ENCODE data around the gene CCRL2. TPM values are rescaled to one million over a fixed set of nuclear protein-coding genes. Genes with fewer than 3 reads are reported as not detected.
"Not testable (repeated sequence)": the region's sequence is repeated elsewhere in the genome, so short reads cannot be mapped to it uniquely, and the experiment has no call there.

The CCRL2 gene
- total RNA-seq, 1 donor from 2014 or later = 1.1 TPM

- DNase-seq (no peak), ATAC-seq (ENCODE audit: poor library complexity) (no peak)
- intact Hi-C loops (cut with DNase I) = no loop called here
Observed at GRCh38 chr3:46399098-46399497, 8.0 kb upstream of the CCRL2 start.

GRCh38 chr3:46399557-46399956 lies 7.5 kb upstream of the CCRL2 start:
- intact Hi-C loops (cut with DNase I) = no loop called here
- ATAC-seq (ENCODE audit: poor library complexity) = no peak
- no peak for DNase-seq

- DNase-seq = no peak
- no peak for ATAC-seq (ENCODE audit: poor library complexity)
- intact Hi-C loops (cut with DNase I) = no loop called here
Observed at GRCh38 chr3:46400000-46400734, 6.9 kb upstream of the CCRL2 start.

- DNase-seq = no peak
- ATAC-seq (ENCODE audit: poor library complexity) = no peak
- intact Hi-C loops (cut with DNase I) = no loop called here
Observed at GRCh38 chr3:46400846-46401245, 6.2 kb upstream of the CCRL2 start.

GRCh38 chr3:46401579-46401978 lies 5.5 kb upstream of the CCRL2 start:
- DNase-seq (no peak), ATAC-seq (ENCODE audit: poor library complexity) (no peak)
- intact Hi-C loops (cut with DNase I) = no loop called here

- ATAC-seq (ENCODE audit: poor library complexity); intact Hi-C loops (cut with DNase I); DNase-seq: not testable (repeated sequence)
Observed at GRCh38 chr3:46402902-46403301, 4.2 kb upstream of the CCRL2 start.

- DNase-seq (no peak), ATAC-seq (ENCODE audit: poor library complexity) (peak; percentile 16)
- intact Hi-C loops (cut with DNase I) = no loop called here
Observed at GRCh38 chr3:46405301-46406019, 1.6 kb upstream of the CCRL2 start.

GRCh38 chr3:46406443-46406787 lies 644 bp upstream of the CCRL2 start:
- intact Hi-C loops (cut with DNase I) = no loop called here
- ATAC-seq (ENCODE audit: poor library complexity) = no peak
- DNase-seq = no peak

- ATAC-seq (ENCODE audit: poor library complexity) (peak; percentile 71), DNase-seq (peak; percentile 47)
- intact Hi-C loops (cut with DNase I) = no loop called here
Observed at GRCh38 chr3:46407970-46408369, 911 bp downstream of the CCRL2 start.

GRCh38 chr3:46408853-46409252 lies 1.8 kb downstream of the CCRL2 start:
- DNase-seq (no peak), ATAC-seq (ENCODE audit: poor library complexity) (no peak)
- intact Hi-C loops (cut with DNase I) = no loop called here

GRCh38 chr3:46409739-46410489 lies 2.9 kb downstream of the CCRL2 start:
- DNase-seq = peak; percentile 58
- intact Hi-C loops (cut with DNase I) = no loop called here
- ATAC-seq (ENCODE audit: poor library complexity) = peak; percentile 55

GRCh38 chr3:46410669-46411068 lies 3.6 kb downstream of the CCRL2 start:
- no peak for ATAC-seq (ENCODE audit: poor library complexity)
- intact Hi-C loops (cut with DNase I) = no loop called here
- no peak for DNase-seq

GRCh38 chr3:46411271-46411670 lies 4.2 kb downstream of the CCRL2 start:
- DNase-seq = no peak
- intact Hi-C loops (cut with DNase I) = no loop called here
- no peak for ATAC-seq (ENCODE audit: poor library complexity)

GRCh38 chr3:46412786-46413298 lies 5.8 kb downstream of the CCRL2 start:
- DNase-seq (no peak), ATAC-seq (ENCODE audit: poor library complexity) (peak; percentile 38)
- intact Hi-C loops (cut with DNase I) = no loop called here

- intact Hi-C loops (cut with DNase I) = no loop called here
- DNase-seq (no peak), ATAC-seq (ENCODE audit: poor library complexity) (no peak)
Observed at GRCh38 chr3:46413951-46414350, 6.9 kb downstream of the CCRL2 start.

- intact Hi-C loops (cut with DNase I) = no loop called here
- ATAC-seq (ENCODE audit: poor library complexity) = no peak
- DNase-seq = no peak
Observed at GRCh38 chr3:46414739-46415138, 7.7 kb downstream of the CCRL2 start.

GRCh38 chr3:46416125-46416810 lies 9.2 kb downstream of the CCRL2 start:
- DNase-seq = no peak
- no peak for ATAC-seq (ENCODE audit: poor library complexity)
- intact Hi-C loops (cut with DNase I) = no loop called here

GRCh38 chr3:46416811-46417510 lies 9.9 kb downstream of the CCRL2 start:
- intact Hi-C loops (cut with DNase I) = no loop called here
- no peak for DNase-seq
- peak; percentile 79 for ATAC-seq (ENCODE audit: poor library complexity)

Data from Right ventricle myocardium superior (tissue), 1 donor.